HepG2 (cell line): Measurements from ENCODE around the gene FASTK. TPM values are rescaled to one million over a fixed set of nuclear protein-coding genes. Genes with fewer than 3 reads are reported as not detected.

ENCODE experiments used
- ATF7 ChIP-seq, 2 experiments: fragments of 450-650 bp in 1 of 2; sonication (generic) in 1 of 2; formaldehyde crosslinking in 1 of 2; IDR thresholded peaks; 2 replicates each; pipeline versions ENCODE4 v1.4.0 to v1.6.1; 2016 to 2020; ENCODE audit warnings: antibody characterized with exemption in 1 of 2, mild to moderate bottlenecking in 1 of 2, missing genetic modification reagents in 1 of 2
- ERF ChIP-seq: IDR thresholded peaks from 2 replicates; pipeline ENCODE4 v1.6.1; 2018; ENCODE audit warnings: missing biosample characterization, missing genetic modification reagents
- FOXO1 ChIP-seq: sonication (generic); formaldehyde crosslinking; IDR thresholded peaks from 2 replicates; pipeline ENCODE4 v1.4.0; 2020; ENCODE audit warnings: missing genetic modification reagents
- HMG20B ChIP-seq: conservative IDR thresholded peaks from 2 replicates; pipeline ENCODE4 v1.6.1; 2016; ENCODE audit warnings: missing genetic modification reagents, missing compliant biosample characterization
- ISL2 ChIP-seq: sonication (generic); formaldehyde crosslinking; IDR thresholded peaks from 2 replicates; pipeline ENCODE4 v1.5.0; 2020; ENCODE audit warnings: missing genetic modification reagents
- KLF6 ChIP-seq: IDR thresholded peaks from 2 replicates; pipeline ENCODE4 v1.8.0; 2016; ENCODE audit warnings: missing biosample characterization, missing genetic modification reagents
- NR2C2 ChIP-seq: sonication (generic); formaldehyde crosslinking; IDR thresholded peaks from 2 replicates; pipeline ENCODE4 v1.4.0; 2020; ENCODE audit warnings: missing genetic modification reagents, mild to moderate bottlenecking, moderate library complexity, borderline replicate concordance
- RNF2 ChIP-seq: fragments of 450-650 bp; conservative IDR thresholded peaks from 2 replicates; pipeline ENCODE4 v1.6.1; 2016; ENCODE audit warnings: low read depth
- SIN3A ChIP-seq: IDR thresholded peaks from 2 replicates; pipeline ENCODE4 v1.6.1; 2011; ENCODE audit warnings: low read depth, mild to moderate bottlenecking, control low read depth, low read length, borderline replicate concordance
- STAG1 ChIP-seq: sonication (generic); formaldehyde crosslinking; IDR thresholded peaks from 2 replicates; pipeline ENCODE4 v1.4.0; 2020; ENCODE audit warnings: missing genetic modification reagents
- ZNF496 ChIP-seq: sonication (generic); formaldehyde crosslinking; IDR thresholded peaks from 2 replicates; pipeline ENCODE4 v1.8.1; 2023; ENCODE audit warnings: mild to moderate bottlenecking, moderate library complexity, missing genetic modification reagents; ENCODE audit not compliant: insufficient replicate concordance
- ZNF761 ChIP-seq: sonication (generic); formaldehyde crosslinking; conservative IDR thresholded peaks from 2 replicates; pipeline ENCODE4 v1.4.0; 2020; ENCODE audit warnings: mild to moderate bottlenecking, missing genetic modification reagents
- ZNF841 ChIP-seq: sonication (generic); formaldehyde crosslinking; IDR thresholded peaks from 2 replicates; pipeline ENCODE4 v1.8.1; 2023; ENCODE audit warnings: missing genetic modification reagents, borderline replicate concordance
- polyA plus RNA-seq, 8 experiments: library from polyadenylated mRNA; depleted of rRNA in 3 of 8; stranded (reverse) in 7 of 8; unstranded in 1 of 8; fragments of >200 nt; fragmentation: Illumina TruSeq in 4 of 8; extraction: Trizol in 4 of 8; gene quantifications; 2 replicates each; pipeline versions ENCODE4 v1.2.1 to v1.2.3, GENCODE V29; 2011 to 2016; ENCODE audit warnings: low read depth in 4 of 8, missing spikeins in 1 of 8, mixed read lengths in 1 of 8; ENCODE audit not compliant: insufficient read depth in 1 of 8
- total RNA-seq, 5 experiments: library from RNA; depleted of rRNA; stranded (reverse); fragments of >200 nt; fragmentation: Illumina TruSeq; extraction: Trizol; gene quantifications; 2 replicates each; pipeline ENCODE4 v1.2.3, GENCODE V29; 2016; ENCODE audit warnings: low read depth in 1 of 5
- TF ChIP-seq, protein P1 (sequence below): sonication (generic); formaldehyde crosslinking; IDR thresholded peaks from 2 replicates; pipeline ENCODE4 v1.4.0; 2020; ENCODE audit warnings: missing genetic modification reagents, borderline replicate concordance
- TF ChIP-seq, protein P2 (sequence below): sonication (generic); formaldehyde crosslinking; IDR thresholded peaks from 2 replicates; pipeline ENCODE4 v1.8.0; 2022; ENCODE audit warnings: mild to moderate bottlenecking, missing genetic modification reagents; ENCODE audit not compliant: insufficient replicate concordance
- TF ChIP-seq, protein P3 (sequence below): sonication (generic); formaldehyde crosslinking; IDR thresholded peaks from 2 replicates; pipeline ENCODE4 v1.4.0; 2020; ENCODE audit warnings: low read depth, mild to moderate bottlenecking, missing genetic modification reagents
- TF ChIP-seq, protein P4 (sequence below): sonication (generic); formaldehyde crosslinking; IDR thresholded peaks from 2 replicates; pipeline ENCODE4 v1.5.0; 2020; ENCODE audit warnings: mild to moderate bottlenecking, missing genetic modification reagents, borderline replicate concordance

FASTK gene
- total and polyA plus RNA-seq, 2 of the 13 experiments (the other 11 are each of a cell fraction or from before 2014, with no cell fraction given): 52.9 to 55.7 TPM

DNA sequence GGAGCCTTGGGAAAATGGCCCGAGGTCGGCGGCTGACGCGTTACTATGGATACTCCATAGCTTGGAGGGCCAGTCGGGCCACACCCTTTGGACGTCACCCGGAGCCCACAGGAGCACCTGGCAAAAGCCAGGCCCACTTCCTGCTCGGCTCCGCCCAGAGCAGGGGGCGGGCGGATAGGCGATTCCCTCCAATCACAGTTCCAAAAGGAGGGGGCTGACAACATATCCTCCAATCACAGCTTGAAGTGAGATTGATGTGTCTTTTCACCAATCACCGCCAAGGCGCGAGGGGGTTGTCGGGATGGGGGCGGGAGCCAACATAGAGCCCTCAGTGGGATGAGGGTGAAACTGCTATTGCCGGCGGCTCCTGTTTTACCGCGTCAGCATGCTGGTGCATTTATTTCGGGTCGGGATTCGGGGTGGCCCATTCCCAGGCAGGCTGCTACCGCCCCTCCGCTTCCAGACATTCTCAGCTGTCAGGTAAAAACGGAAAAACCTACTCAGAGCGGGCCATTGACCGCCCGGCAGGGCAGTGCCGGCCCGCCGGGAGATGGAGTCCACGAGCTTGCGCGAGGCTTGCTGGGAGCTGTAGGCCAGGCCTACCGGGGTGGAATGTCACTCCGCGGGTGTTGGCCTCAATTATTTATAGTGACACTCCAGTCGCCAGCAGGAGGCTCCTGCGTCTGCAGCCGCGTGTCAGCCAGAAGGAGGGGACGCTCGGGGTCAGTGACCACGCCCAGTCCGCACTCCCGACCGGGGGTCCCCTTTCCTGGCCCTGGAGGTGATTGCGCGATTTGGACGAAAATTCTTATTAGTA is 52.3 kb downstream of the FASTK start, which contains the start of gene ABCB8 (continued):
- TF ChIP-seq ERF: no peak
- 0 out of 2 replicates have a peak, but pooled peaks have one; percentile 52 for TF ChIP-seq ZNF841 (CRISPR knock-in tag)
- 0 out of 2 replicates have a peak, but pooled peaks have one; percentile 60 for TF ChIP-seq ZNF761 (CRISPR knock-in tag)
- TF ChIP-seq NR2C2 (CRISPR knock-in tag): peak; percentile 79; the same call in 1 of the 2 replicates
- no peak for TF ChIP-seq KLF6 (CRISPR knock-in tag)
- TF ChIP-seq, protein P1, sequence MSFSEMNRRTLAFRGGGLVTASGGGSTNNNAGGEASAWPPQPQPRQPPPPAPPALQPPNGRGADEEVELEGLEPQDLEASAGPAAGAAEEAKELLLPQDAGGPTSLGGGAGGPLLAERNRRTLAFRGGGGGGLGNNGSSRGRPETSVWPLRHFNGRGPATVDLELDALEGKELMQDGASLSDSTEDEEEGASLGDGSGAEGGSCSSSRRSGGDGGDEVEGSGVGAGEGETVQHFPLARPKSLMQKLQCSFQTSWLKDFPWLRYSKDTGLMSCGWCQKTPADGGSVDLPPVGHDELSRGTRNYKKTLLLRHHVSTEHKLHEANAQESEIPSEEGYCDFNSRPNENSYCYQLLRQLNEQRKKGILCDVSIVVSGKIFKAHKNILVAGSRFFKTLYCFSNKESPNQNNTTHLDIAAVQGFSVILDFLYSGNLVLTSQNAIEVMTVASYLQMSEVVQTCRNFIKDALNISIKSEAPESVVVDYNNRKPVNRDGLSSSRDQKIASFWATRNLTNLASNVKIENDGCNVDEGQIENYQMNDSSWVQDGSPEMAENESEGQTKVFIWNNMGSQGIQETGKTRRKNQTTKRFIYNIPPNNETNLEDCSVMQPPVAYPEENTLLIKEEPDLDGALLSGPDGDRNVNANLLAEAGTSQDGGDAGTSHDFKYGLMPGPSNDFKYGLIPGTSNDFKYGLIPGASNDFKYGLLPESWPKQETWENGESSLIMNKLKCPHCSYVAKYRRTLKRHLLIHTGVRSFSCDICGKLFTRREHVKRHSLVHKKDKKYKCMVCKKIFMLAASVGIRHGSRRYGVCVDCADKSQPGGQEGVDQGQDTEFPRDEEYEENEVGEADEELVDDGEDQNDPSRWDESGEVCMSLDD: no peak
- TF ChIP-seq HMG20B: no peak
- TF ChIP-seq, protein P2, sequence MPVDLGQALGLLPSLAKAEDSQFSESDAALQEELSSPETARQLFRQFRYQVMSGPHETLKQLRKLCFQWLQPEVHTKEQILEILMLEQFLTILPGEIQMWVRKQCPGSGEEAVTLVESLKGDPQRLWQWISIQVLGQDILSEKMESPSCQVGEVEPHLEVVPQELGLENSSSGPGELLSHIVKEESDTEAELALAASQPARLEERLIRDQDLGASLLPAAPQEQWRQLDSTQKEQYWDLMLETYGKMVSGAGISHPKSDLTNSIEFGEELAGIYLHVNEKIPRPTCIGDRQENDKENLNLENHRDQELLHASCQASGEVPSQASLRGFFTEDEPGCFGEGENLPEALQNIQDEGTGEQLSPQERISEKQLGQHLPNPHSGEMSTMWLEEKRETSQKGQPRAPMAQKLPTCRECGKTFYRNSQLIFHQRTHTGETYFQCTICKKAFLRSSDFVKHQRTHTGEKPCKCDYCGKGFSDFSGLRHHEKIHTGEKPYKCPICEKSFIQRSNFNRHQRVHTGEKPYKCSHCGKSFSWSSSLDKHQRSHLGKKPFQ: no peak
- TF ChIP-seq, protein P3, sequence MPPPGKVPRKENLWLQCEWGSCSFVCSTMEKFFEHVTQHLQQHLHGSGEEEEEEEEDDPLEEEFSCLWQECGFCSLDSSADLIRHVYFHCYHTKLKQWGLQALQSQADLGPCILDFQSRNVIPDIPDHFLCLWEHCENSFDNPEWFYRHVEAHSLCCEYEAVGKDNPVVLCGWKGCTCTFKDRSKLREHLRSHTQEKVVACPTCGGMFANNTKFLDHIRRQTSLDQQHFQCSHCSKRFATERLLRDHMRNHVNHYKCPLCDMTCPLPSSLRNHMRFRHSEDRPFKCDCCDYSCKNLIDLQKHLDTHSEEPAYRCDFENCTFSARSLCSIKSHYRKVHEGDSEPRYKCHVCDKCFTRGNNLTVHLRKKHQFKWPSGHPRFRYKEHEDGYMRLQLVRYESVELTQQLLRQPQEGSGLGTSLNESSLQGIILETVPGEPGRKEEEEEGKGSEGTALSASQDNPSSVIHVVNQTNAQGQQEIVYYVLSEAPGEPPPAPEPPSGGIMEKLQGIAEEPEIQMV (CRISPR knock-in tag): no peak
- TF ChIP-seq SIN3A: peak; percentile 69; the same call in 1 of the 2 replicates
- no peak; the same call in 1 of the 2 replicates for TF ChIP-seq ISL2 (CRISPR knock-in tag)
- peak; percentile 70; the same call in 1 of the 2 replicates for TF ChIP-seq RNF2
- peak; percentile 65 for TF ChIP-seq STAG1 (CRISPR knock-in tag)
- no peak for TF ChIP-seq ZNF496
- 0 out of 2 replicates have a peak, but pooled peaks have one; percentile 23 for TF ChIP-seq FOXO1 (CRISPR knock-in tag)
- TF ChIP-seq, protein P4, sequence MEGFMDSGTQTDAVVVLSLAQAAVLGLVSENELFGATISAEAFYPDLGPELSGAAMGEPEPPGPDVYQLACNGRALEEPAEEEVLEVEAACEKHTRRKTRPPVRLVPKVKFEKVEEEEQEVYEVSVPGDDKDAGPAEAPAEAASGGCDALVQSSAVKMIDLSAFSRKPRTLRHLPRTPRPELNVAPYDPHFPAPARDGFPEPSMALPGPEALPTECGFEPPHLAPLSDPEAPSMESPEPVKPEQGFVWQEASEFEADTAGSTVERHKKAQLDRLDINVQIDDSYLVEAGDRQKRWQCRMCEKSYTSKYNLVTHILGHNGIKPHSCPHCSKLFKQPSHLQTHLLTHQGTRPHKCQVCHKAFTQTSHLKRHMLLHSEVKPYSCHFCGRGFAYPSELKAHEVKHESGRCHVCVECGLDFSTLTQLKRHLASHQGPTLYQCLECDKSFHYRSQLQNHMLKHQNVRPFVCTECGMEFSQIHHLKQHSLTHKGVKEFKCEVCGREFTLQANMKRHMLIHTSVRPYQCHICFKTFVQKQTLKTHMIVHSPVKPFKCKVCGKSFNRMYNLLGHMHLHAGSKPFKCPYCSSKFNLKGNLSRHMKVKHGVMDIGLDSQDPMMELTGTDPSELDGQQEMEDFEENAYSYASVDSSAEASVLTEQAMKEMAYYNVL (CRISPR knock-in tag): 0 out of 2 replicates have a peak, but pooled peaks have one; percentile 34
- TF ChIP-seq ATF7 (IDR thresholded peaks at IDR 0.05): no peak
- no peak for TF ChIP-seq ATF7 (CRISPR knock-in tag; IDR thresholded peaks at IDR 0.05)
